ENCODE measurements around the gene STYXL2.

The STYXL2 gene

DNA sequence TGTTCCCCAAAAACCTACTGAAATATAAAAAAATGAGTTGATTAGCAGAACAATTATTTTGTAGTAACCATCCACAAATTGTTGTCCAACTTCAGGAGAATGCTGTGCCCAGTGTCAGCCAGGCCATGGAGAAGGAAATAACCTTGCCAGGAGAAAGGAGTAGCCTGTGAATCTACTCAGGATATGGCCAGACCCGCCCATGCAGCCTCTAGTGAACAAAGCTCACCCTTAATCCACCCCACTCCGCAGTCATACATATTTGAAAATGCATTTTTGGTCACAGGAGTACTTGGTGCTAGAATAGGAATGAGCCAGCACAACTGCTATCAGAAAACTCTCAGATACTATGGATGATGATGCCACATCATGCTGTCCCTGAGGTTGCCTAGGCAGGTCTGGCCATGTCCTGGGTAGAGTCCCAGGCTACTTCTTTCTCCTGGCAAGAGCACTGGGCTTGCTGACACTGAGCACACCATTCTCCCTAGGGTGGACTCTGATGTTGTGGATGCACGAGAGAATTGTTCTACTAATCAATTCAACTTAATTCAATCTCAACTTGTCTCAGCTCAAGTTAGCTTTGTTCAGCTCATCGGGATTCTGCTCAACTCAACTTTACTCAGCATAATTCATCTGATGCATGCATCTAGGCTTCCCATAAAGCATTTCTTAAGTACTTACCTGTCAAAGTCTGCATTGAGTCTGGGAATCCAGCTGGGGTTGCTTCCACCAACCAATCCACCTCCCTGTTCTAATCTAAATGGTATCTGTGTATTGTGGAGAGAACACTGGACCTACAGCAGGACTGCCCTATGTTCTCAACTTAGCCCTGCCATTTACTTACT, 18.2 kb downstream of the STYXL2 start:
- no peak for DNase-seq

DNA sequence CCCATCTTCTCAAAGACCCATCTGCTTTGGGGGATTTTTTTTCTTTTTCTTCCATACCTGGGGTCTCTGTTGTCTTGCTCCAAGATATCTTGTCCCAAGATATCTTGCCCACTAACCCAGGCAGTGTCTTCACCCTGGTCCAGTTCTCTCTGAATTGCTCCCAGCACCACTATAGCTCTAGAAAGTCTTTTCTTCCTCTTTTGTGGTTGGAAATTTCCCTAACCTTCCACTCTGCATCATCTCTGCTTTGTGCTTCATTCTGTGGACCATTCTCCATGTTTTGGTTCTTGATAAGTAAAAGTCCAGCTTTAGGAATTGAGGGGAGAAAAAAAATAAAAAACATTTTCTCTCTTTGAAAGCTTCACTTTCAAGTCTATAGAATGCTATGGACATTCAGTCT, 20.9 kb downstream of the STYXL2 start:
- no peak for DNase-seq

DNA sequence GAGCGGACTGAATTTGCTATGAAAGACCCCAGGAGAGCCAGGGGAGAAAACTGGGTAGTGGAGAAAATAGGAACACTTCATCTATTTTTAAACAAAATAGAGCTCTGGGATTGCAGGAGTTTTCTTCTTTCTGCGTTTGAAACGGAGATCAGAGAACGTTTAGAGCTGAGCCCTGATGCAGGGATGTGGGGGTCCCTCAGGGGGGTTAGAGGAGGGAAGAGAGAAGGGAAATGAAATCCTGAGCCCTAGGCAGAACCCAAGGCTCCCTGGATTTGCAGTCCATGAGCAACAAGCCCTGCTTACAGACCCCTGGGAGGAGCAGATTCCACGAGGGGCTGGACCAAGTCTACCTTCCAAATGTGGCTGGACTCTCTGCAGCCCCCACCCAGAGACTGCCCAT, 21.8 kb downstream of the STYXL2 start:
- DNase-seq = no peak

DNA sequence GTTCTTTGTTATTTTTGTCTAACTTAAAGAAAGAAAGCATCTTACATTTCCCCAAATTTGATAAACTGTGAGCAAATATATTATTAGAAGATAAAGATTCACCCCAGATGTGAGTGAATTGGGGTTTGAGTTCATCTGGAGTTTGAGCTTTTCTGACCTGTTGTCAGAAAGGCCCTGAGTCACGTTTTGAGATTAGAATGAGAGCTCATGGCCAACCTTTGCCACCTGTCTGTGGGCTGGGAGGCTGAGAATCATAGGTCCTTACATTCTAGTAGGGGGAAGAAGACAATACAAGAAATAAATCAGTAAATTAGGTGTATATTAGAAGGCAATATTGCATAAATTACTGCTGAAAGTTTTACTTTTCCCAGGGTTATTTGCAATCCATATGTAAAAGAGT, 22.3 kb downstream of the STYXL2 start:
- DNase-seq = no peak

DNA sequence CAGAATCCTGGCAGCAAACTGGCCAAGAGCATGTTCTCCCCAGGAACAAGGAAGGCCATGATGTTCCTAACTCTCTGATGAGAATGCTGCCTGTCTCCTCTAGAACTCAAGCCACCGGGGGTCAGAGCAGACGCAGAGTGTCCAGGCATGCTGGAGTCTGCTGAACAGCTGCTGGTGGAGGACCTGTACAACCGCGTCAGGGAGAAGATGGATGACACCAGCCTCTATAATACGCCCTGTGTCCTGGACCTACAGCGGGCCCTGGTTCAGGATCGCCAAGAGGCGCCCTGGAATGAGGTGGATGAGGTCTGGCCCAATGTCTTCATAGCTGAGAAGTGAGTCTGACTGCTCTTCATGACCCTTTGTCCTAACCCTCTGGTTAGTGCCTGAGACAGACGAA, 23.4 kb downstream of the STYXL2 start:
- no peak for DNase-seq

DNA sequence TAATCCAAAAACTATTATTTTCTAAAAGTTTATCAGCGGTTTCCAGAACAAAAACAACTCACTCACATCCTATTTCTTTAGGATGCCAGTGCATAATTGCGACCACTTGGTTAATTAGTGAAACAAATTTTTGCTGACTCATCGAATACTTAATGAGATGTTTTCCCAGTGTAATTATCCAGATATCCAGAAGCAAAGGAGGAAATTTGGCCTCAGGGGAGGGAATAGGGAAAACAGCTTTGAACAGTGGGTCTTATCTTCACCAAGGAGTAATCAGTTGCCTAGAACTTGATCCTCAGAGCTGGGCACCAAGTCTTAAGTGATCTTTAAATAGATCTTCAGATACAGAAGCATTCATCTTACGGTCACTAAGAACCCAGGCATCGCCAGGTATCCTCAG, 24.3 kb downstream of the STYXL2 start:
- no peak for DNase-seq

DNA sequence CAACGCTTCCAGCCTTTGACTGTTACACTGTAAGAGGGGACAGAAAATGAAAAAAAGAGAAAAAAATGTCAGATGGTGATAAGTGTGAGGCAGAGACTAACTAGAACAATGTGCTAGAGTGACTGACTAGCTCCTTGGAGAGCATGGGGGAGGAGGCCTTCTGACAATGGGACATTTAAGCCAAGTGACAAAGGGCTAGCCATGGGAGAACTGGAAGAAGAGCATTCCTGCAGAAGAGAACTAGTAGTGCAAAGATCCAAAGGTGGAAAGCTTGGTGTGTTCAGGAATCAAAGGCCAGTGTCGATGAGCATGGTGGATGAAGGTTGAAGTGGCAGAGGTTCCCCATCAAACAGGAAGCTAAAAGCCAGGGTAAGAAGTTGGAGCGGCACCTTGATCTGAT, 25.8 kb downstream of the STYXL2 start:
- DNase-seq = no peak

DNA sequence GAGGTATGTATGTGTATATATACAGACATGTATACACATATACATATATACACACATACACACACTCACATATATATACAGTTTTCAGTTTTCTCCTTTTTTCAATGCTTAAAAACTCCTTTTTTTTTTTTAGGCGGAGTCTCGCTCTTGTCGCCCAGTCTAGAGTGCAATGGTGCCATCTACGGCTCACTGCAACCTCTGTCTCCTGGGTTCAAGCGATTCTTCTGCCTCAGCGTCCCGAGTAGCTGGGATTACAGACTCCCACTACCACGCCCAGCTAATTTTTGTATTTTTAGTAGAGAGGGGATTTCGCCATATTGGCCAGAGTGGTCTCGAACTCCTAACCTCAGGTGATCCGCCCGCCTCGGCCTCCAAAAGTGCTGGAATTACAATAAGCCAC, 27.0 kb downstream of the STYXL2 start:
- no peak for DNase-seq

DNA sequence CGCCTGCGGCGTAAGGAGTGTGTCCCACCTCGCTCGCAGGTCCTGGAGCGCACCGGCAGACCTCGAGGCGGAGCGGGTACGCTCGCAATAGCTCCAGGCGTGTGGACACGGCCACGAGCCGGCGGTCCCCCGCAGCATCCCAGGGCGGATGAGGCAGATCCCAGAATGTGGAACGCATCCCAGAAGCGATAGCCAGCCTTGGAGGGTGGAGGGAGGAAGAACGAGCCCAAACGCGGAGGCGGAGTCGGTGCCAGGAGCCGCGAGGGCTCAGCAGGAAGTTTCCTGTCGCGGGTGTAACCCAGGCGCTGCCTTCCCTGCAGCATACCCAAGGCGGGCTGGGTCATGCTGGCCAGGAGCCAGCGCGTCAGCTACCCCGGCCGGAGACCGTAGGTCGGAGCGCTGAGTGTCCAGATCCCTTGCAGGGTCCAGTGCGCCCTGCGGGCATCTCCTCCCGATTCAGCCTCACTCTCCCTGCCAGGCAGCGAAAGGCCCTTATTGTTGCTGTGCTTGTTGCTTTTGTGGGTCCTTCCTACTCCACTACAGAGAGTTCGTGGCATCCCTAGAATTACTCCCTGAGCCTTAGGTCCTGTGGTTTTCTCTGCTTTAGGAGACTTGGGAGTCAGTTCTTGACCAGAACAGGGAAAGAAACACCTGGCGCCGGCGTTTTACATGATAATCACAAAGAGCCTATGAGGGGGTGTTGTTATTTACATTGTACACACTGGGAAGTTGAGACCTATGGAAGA, 27.7 kb downstream of the STYXL2 start:
- no peak for DNase-seq

DNA sequence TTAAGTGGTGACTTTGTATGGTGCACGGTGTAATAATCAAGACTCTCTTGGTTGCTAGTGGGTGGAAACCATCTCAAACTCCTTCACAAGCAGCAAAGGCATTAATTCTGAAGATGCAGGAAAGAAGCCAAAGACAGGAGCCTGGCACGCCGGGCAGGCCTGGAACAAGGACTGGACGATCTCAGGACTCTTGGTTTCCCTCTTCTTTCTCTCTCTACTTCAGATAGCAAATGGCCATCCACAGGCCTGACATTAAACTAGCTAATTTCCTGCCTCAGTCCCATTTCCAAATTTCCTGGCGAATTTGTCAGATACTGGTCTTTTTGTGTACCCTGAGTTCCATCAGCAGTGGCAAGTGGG, 28.2 kb downstream of the STYXL2 start:
- DNase-seq = no peak

DNA sequence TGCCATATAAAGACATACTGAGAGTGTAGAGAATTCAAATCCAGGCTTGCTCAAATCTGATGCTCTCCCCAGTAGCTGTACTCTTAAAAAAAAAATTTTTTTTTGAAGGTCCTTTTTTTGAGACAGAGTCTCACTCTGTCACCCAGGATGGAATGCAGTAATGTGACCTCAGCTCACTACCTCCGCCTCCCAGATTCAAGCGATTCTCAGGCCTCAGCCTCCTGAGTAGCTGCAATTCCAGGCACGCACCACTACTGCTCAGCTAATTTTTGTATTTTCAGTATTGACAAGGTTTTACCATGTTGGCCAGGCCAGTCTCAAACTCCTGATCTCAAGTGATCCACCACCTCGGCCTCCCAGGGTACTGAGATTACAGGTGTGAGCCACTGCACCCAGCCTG, 28.7 kb downstream of the STYXL2 start:
- DNase-seq = no peak

DNA sequence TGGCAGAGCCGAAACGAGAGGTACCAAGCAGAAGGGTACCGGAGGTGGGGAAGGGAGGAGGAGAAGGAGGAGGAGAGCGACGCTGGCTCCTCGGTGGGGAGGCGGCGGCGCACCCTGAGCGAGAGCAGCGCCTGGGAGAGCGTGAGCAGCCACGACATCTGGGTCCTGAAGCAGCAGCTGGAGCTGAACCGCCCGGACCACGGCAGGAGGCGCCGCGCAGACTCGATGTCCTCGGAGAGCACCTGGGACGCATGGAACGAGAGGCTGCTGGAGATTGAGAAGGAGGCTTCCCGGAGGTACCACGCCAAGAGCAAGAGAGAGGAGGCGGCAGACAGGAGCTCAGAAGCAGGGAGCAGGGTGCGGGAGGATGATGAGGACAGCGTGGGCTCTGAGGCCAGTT, 32.4 kb downstream of the STYXL2 start:
- DNase-seq = no peak

DNA sequence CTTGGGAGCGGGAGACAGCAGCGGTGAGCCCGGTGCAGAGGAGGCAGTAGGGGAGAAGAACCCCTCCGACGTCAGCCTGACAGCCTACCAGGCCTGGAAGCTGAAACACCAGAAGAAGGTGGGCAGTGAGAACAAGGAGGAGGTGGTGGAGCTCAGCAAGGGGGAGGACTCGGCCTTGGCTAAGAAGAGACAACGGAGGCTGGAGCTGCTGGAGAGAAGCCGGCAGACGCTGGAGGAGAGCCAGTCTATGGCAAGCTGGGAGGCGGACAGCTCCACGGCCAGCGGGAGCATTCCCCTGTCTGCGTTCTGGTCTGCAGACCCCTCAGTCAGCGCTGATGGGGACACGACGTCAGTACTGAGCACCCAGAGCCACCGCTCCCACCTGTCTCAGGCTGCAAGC, 32.9 kb downstream of the STYXL2 start:
- DNase-seq = no peak

DNA sequence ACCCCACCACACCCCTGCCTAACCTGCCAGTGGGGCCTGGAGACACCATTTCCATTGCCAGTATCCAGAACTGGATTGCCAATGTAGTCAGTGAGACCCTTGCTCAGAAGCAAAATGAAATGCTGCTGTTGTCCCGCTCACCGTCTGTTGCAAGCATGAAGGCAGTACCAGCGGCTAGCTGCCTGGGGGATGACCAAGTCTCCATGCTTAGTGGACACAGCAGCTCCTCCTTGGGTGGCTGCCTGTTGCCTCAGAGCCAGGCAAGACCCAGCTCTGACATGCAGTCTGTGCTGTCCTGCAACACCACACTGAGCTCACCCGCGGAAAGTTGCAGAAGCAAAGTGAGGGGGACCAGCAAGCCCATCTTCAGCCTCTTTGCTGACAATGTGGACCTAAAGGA, 33.4 kb downstream of the STYXL2 start:
- DNase-seq = no peak

DNA sequence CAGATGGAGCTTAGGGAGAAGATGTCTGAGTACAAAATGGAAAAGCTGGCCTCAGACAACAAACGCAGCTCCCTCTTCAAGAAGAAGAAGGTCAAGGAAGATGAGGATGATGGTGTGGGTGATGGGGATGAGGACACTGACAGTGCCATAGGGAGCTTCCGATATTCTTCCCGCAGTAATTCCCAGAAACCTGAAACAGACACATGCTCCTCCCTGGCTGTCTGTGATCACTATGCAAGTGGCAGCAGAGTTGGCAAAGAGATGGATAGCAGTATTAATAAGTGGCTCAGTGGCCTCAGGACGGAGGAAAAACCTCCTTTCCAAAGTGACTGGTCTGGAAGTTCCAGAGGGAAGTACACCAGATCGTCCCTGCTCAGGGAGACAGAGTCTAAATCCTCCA, 33.8 kb downstream of the STYXL2 start:
- DNase-seq = no peak

DNA sequence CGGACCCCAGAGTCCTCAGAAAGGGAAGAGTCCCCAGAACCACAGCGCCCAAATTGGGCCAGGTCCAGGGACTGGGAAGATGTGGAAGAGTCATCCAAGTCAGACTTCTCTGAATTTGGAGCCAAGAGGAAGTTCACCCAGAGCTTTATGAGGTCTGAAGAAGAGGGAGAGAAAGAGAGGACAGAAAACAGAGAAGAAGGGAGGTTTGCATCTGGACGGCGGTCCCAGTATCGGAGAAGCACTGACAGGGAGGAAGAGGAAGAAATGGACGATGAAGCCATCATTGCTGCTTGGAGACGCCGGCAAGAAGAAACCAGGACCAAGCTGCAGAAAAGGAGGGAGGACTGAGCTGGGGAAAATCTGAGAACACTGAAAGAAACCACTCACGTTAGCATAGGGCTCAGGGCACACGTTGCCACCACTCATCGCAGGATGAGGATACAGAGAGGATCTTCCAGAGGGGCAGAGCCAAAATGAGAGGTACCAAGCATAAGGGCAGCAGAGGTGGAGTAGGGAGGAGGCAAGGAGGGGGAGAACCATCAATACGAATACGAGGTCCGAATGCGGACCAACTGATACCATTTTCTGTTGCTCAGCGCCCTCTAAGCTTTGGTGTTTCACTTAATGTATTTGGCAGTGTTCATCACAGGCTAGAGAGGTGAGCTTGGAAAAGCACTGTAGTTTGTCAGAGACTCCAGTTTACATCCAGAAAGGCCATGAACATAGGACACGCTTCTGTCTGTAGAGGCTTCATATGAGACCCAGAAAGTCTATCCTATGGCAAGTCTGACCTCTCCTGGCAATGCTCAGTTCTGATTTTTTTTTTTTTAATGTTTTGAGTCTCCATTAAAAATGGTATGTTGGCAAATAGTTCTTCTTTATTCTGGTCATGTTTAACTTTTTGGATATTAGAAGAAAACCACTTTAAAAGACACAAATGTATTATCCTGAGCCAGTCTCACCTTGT, 34.7 kb downstream of the STYXL2 start:
- DNase-seq = no peak

DNA sequence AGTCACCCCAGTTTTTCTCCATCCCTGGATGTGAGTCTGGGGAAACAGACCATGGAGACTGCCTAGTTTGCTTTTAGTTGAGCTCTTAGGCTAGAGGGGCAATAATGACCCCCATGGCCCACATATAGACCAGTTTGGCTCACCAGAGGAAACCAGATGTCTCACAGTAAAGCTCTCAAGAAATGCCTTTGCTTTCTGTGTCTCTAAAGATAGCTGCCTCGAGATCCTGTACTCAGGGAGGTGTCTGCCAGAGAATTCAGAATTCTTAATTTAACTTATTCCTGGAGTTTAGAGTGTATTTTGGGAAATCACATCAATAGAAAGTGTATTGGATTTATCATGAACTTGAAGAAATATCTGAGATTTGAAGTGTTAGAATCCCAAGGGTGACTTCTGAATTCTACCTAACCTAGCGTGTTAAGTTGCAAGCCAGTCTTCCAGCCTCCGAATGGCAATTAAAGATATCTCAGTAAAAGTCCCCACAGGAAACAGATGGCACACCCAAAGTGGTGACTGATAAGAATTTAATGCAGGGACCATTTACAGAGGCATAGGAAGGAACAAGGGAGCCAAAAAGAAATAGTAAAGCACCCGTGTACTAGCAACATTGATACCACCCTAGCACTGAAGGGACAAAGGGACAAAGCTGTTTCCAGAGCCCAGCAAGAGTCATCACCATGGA, 37.1 kb downstream of the STYXL2 start:
- DNase-seq = no peak

DNA sequence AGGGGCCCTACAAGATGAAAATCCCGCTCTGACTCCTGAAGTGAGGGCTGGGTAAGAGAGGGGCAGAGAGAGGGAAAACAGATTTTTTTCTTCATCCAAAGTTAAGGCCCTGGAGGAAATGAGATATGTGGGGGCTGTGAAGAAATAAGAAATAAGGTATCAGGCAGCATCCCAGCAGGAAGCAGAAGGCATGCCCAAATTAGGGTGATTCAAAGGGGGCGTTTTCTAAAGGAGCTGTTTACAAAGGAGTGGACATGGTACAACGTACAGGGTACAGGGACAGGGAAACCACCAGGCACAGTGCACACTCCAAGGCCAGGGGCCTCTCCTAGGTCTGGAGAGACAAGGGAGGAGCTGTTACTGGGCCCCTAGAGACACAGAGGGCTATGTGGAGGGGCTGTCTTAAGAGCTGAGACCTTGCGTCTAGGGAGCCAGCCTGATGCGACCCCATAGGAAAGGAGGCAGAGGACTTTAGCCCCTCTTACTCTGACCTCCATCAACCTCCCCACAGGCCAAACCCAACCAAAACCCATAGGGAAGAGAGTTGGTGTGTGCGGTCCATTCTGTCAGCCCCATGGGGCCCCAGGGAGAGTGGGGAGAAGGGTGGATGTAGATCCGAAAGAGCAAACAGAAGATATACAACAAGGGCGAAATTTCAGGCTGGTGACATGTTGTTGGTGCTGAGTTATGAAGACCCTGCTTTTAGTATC, 38.6 kb downstream of the STYXL2 start:
- no peak for DNase-seq

DNA sequence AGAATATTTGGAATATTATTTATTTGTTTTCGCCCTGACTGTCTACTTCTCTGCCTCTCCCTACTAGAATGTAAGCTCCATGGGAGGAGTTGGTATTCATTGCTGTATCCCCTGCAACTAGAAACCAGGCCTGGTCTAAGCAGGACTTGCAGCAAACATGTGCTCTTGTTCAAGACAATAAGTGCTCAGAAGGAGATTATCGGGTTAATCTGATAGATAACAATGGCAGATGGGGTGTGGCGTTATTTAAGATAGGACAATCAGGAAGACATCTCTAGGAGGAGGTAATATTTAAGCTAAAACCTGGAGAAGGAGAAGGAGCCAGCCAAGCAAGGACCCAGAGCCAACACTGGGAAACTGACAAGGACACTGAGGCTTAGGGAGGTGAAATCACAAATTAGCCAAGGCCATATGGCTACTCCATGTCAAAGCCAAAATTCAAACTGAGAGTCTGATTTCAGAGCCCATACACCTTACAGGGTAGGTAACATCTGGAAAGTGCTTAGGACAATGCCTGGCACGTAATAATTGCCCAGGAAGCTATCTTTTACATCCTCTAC, 41.5 kb downstream of the STYXL2 start:
- DNase-seq = no peak

DNA sequence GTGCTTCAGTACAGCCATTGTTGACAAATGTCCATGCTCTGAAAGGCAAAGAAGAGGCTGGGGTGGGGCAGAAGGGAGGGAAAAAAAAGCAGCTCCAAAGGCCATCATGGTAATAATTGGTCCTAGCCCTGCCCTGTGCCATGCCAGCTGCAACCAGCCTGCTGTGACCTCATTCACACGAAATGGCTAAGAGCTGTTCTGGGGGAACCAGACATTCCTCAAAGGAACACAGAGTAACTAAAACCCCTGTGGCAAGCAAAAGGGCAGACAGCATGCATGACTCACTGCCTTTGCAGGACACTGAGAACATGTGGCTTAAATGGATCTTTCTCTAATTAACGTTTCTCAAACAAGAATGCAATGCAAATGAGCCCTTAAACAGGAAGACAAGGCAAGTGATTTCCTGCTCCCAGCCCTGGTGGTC, 42.3 kb downstream of the STYXL2 start:
- no peak for DNase-seq

DNA sequence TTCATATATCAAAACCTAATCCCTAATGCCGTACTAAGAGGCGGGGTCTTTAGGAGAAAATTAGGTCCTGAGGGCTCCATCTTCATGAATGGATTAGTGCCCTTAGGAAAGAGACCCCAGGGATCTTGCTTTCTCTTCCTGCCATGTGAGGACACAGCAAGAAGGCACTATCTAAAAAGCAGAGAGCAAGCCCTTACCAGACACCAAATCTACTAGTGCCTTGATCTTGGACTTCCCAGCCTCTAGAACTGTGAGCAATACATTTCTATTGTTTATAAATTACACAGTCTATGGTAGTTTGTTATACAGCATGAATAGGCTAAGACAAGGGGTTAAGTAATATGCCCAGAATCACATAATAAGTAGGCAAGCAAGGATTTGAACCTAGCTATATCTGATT, 42.9 kb downstream of the STYXL2 start:
- no peak for DNase-seq

DNA sequence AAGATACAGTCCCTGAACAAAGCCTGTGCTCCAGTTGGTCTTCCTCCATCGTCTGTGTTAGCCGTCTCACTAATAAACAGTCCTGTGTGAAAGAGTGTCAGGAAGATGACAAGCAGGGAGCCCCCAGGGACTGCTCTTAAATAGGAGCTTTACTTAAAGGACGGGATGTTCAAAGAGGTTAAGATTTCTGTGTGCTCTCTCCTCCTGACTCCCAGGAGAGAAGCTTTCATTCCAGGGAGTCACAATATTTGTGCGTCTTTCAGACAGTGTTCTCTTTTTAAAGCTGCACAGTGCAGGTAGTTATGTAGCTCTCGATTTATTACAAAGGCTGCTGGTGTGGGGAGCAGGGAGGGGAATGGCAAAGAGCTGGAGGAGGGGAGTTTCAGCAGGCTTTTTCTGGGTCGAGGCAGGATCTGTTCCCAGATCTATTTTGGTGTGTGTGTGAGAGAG, 43.5 kb downstream of the STYXL2 start:
- no peak for DNase-seq

All from NCI-H1930 (cell line).